ENCODE data around the gene RLN3.

DNA sequence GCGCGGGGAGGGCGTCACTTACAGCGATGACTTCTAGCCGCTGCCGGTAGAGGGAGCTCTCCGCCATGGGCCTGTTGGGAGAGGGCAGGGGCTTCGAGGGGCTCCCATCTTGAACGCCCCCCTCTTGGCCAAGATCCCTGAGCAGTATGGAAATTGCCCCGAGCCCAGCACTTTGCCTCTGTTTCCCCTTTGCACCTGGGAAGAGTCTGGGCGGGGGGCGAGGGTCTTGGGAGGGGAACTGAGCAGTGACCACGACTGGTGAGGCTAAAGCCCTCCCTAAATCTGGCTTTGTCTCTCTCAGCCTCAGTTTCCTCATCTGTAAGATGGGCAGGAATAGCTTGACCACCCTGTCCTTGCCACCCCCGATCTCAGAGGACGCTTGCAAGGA lies 31.1 kb downstream of the RLN3 start:
- TF ChIP-seq, protein P1, sequence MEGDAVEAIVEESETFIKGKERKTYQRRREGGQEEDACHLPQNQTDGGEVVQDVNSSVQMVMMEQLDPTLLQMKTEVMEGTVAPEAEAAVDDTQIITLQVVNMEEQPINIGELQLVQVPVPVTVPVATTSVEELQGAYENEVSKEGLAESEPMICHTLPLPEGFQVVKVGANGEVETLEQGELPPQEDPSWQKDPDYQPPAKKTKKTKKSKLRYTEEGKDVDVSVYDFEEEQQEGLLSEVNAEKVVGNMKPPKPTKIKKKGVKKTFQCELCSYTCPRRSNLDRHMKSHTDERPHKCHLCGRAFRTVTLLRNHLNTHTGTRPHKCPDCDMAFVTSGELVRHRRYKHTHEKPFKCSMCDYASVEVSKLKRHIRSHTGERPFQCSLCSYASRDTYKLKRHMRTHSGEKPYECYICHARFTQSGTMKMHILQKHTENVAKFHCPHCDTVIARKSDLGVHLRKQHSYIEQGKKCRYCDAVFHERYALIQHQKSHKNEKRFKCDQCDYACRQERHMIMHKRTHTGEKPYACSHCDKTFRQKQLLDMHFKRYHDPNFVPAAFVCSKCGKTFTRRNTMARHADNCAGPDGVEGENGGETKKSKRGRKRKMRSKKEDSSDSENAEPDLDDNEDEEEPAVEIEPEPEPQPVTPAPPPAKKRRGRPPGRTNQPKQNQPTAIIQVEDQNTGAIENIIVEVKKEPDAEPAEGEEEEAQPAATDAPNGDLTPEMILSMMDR (conservative IDR thresholded peaks at IDR 0.05): peak; percentile 80
- no peak for TF ChIP-seq ZFX (IDR thresholded peaks at IDR 0.05)

Data from C4-2B (cell line).